GM12891 (cell line): Measurements from ENCODE around the gene TIAL1.

Experiments used
- PAX5 ChIP-seq: IDR thresholded peaks from 2 replicates; pipeline ENCODE4 v1.6.1; 2011; ENCODE audit warnings: low read length, moderate library complexity, mild to moderate bottlenecking; ENCODE audit not compliant: insufficient read depth, severe bottlenecking
- POLR2A ChIP-seq: IDR thresholded peaks from 2 replicates; pipeline ENCODE4 v1.6.1; 2011; ENCODE audit warnings: low read depth, low read length, control low read depth
- POLR2AphosphoS5 ChIP-seq: IDR thresholded peaks from 2 replicates; pipeline ENCODE4 v1.6.1; 2011; ENCODE audit warnings: low read depth, low read length, control low read depth

DNA sequence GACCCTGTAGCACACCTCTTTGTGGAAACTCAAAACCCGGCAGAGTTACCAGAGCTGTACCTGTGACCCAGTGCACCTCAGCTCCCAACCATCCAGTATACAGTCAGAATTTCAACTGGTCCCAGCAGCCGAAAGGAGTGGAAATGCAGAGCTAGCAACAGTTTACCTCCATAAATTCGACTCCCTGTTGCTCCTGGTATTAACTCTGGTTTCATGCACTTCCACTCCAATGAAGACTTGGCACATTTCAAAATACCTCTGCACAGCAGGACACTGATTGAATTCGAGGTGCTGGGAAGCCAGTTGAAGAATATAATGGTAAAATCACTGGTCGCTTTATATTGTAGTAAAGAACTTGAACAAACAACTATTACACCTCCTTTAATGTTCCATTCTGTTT, 17.9 kb upstream of the TIAL1 start:
- no peak for TF ChIP-seq POLR2AphosphoS5
- TF ChIP-seq PAX5: no peak
- no peak for TF ChIP-seq POLR2A
